ENCODE data around the gene PLB1.

DNA sequence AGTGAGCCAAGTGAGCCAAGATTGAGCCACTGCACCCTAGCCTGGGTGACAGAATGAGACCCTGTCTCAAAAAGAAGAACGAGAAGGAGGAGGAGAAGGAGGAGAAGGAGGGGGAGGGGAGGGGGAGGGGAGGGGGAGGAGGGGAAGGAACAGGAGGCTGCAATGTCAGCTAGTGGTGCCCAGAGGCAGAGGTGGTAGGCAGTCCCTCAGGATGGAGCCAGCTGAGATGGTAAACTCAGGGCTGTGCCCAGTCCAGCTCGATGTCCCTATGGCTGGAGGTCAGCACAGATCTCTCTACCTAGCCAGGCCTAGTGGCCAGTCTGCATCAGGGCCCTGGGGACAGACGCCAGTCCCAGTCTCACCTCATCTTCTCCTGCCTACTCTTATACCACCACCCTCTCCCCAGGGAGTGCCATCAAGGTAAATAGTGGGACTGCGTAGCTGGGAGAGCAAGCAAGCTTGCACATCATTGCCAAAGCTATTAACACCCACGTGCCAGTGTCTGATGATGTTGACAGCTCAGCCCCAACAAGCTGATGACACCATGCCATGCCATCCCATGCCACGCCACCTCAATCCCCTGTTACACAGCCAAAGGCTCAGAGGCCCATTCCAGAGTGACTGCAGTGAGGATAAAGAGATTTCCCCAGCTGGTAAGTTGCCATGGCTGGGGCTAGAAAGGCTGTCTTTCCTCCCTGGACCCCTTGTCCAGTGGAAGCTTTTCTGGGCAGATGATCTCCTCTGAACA lies 7.6 kb upstream of the PLB1 start:
- TF ChIP-seq, protein P1, sequence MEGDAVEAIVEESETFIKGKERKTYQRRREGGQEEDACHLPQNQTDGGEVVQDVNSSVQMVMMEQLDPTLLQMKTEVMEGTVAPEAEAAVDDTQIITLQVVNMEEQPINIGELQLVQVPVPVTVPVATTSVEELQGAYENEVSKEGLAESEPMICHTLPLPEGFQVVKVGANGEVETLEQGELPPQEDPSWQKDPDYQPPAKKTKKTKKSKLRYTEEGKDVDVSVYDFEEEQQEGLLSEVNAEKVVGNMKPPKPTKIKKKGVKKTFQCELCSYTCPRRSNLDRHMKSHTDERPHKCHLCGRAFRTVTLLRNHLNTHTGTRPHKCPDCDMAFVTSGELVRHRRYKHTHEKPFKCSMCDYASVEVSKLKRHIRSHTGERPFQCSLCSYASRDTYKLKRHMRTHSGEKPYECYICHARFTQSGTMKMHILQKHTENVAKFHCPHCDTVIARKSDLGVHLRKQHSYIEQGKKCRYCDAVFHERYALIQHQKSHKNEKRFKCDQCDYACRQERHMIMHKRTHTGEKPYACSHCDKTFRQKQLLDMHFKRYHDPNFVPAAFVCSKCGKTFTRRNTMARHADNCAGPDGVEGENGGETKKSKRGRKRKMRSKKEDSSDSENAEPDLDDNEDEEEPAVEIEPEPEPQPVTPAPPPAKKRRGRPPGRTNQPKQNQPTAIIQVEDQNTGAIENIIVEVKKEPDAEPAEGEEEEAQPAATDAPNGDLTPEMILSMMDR (IDR thresholded peaks at IDR 0.05): no peak
- no peak for TF ChIP-seq POLR2A (IDR thresholded peaks at IDR 0.05)
- no peak for TF ChIP-seq POLR2AphosphoS5 (IDR thresholded peaks at IDR 0.05; ENCODE audit: insufficient read depth in 1 of 2, low read depth in 1 of 2)
